IMR-90 (cell line): ENCODE measurements around the gene CTNNBIP1. TPM values are rescaled to one million over a fixed set of nuclear protein-coding genes. Genes with fewer than 3 reads are reported as not detected.

Experiments used
- ATAC-seq: fragments of 200-7000 bp; cut with Tn5 transposase; 2 replicates; pipeline ENCODE4 v1.9.1; 2020; ENCODE audit warnings: low read depth, mild to moderate bottlenecking, moderate library complexity
- BruUV-seq: library from RNA; stranded (reverse); fragments of 400-500 nt; replicated peaks from 2 replicates; lab custom pipeline; 2021; lab: Mats Ljungman, UMichigan
- CTCF ChIA-PET: fragments of 300-600 bp; formaldehyde crosslinking; extraction: SDS; loops from one replicate; lab custom pipeline; 2021; ENCODE audit warnings: antibody characterized with exemption; lab: Yijun Ruan, JAX
- POLR2A ChIA-PET: fragments of 300-600 bp; sonication (Branson Sonifier 250); formaldehyde crosslinking; loops from one replicate; lab custom pipeline; 2022; ENCODE audit warnings: antibody characterized with exemption; ENCODE audit not compliant: unreplicated experiment; lab: Charles Lee
- DNase-seq: peaks from one replicate; pipeline ENCODE4 v3.0.0; 2013
- H2AFZ ChIP-seq: replicated peaks from 2 replicates; pipeline ENCODE3; 2013; ENCODE audit warnings: low read length, mild to moderate bottlenecking; ENCODE audit not compliant: poor library complexity
- H2AK5ac ChIP-seq: 2 replicates; pipeline ENCODE4 v1.6.1; 2013; ENCODE audit warnings: low read depth, low read length, inconsistent platforms
- H2AK9ac ChIP-seq: replicated peaks from 2 replicates; pipeline ENCODE3; 2013; ENCODE audit warnings: mild to moderate bottlenecking, low read depth, low read length, moderate library complexity; ENCODE audit not compliant: poor library complexity
- H2BK120ac ChIP-seq: 2 replicates; pipeline ENCODE4 v1.6.1; 2013; ENCODE audit warnings: low read depth, low read length, inconsistent platforms
- H2BK15ac ChIP-seq: 3 replicates; pipeline ENCODE4 v1.6.1; 2013; ENCODE audit warnings: low read depth, low read length, inconsistent platforms
- H2BK20ac ChIP-seq: 2 replicates; pipeline ENCODE4 v1.6.1; 2013; ENCODE audit warnings: low read depth, mild to moderate bottlenecking, inconsistent platforms, low read length, moderate library complexity
- H2BK5ac ChIP-seq: 2 replicates; pipeline ENCODE4 v1.6.1; 2013; ENCODE audit warnings: mild to moderate bottlenecking, low read depth, low read length, inconsistent platforms; ENCODE audit not compliant: poor library complexity, severe bottlenecking
- H3K14ac ChIP-seq: replicated peaks from 2 replicates; pipeline ENCODE4 v1.6.1; 2013; ENCODE audit warnings: low read depth, low read length, inconsistent platforms
- H3K18ac ChIP-seq: 2 replicates; pipeline ENCODE4 v1.6.1; 2013; ENCODE audit warnings: low read depth, low read length, control low read depth
- H3K23ac ChIP-seq: 2 replicates; pipeline ENCODE4 v1.6.1; 2013; ENCODE audit warnings: low read depth, low read length, inconsistent platforms
- H3K27ac ChIP-seq: 2 replicates; pipeline ENCODE4 v1.5.1; 2013; ENCODE audit warnings: mild to moderate bottlenecking, control low read depth, low read length; ENCODE audit not compliant: insufficient read depth
- H3K27me3 ChIP-seq: 2 replicates; pipeline ENCODE4 v1.6.1; 2013; ENCODE audit warnings: low read length; ENCODE audit not compliant: control insufficient read depth, insufficient read depth
- H3K36me3 ChIP-seq: 2 replicates; pipeline ENCODE4 v1.6.1; 2013; ENCODE audit warnings: low read length, mixed read lengths; ENCODE audit not compliant: control insufficient read depth, insufficient read depth
- H3K4ac ChIP-seq: 2 replicates; pipeline ENCODE4 v1.6.1; 2013; ENCODE audit warnings: low read depth, low read length, inconsistent platforms
- H3K4me1 ChIP-seq: 2 replicates; pipeline ENCODE4 v1.6.1; 2013; ENCODE audit warnings: low read length, mixed read lengths; ENCODE audit not compliant: control insufficient read depth, insufficient read depth
- H3K4me2 ChIP-seq: 2 replicates; pipeline ENCODE4 v1.6.1; 2013; ENCODE audit warnings: low read depth, mild to moderate bottlenecking, control low read depth, low read length, moderate library complexity
- H3K4me3 ChIP-seq: 2 replicates; pipeline ENCODE4 v1.5.1; 2013; ENCODE audit warnings: low read depth, mild to moderate bottlenecking, control low read depth, low read length, moderate library complexity; ENCODE audit not compliant: insufficient read depth
- H3K56ac ChIP-seq: 2 replicates; pipeline ENCODE4 v1.6.1; 2013; ENCODE audit warnings: low read length, inconsistent platforms; ENCODE audit not compliant: insufficient read depth; ENCODE audit errors: extremely low read depth
- H3K79me1 ChIP-seq, 2 experiments: 2 replicates each; pipeline ENCODE4 v1.6.1; 2013; ENCODE audit warnings: low read length in 2 of 2, inconsistent platforms in 1 of 2, low read depth in 1 of 2
- H3K9ac ChIP-seq: 2 replicates; pipeline ENCODE4 v1.6.1; 2013; ENCODE audit warnings: low read depth, low read length, control low read depth
- H3K9me1 ChIP-seq: 2 replicates; pipeline ENCODE4 v1.6.1; 2013; ENCODE audit warnings: low read length, inconsistent platforms; ENCODE audit not compliant: insufficient read depth
- H3K9me3 ChIP-seq: 2 replicates; pipeline ENCODE4 v1.6.1; 2013; ENCODE audit warnings: low read length; ENCODE audit not compliant: control insufficient read depth, insufficient read depth
- H4K20me1 ChIP-seq: 2 replicates; pipeline ENCODE4 v1.6.1; 2013; ENCODE audit warnings: low read length, inconsistent platforms; ENCODE audit not compliant: insufficient read depth
- H4K5ac ChIP-seq: 2 replicates; pipeline ENCODE4 v1.6.1; 2013; ENCODE audit warnings: mild to moderate bottlenecking, low read depth, low read length, control low read depth
- H4K8ac ChIP-seq, 2 experiments: 2 replicates each; pipeline ENCODE4 v1.6.1; 2013; ENCODE audit warnings: low read depth in 2 of 2, low read length in 2 of 2, control low read depth in 1 of 2, inconsistent platforms in 1 of 2
- H4K91ac ChIP-seq: 2 replicates; pipeline ENCODE4 v1.6.1; 2013; ENCODE audit warnings: low read depth, low read length, inconsistent platforms; ENCODE audit not compliant: insufficient read depth
- CTCF ChIP-seq: conservative IDR thresholded peaks from 2 replicates; pipeline ENCODE4 v1.5.1; 2012; ENCODE audit warnings: mild to moderate bottlenecking, low read depth, low read length, improper control_type of control experiment
- MAZ ChIP-seq: IDR thresholded peaks from 2 replicates; pipeline ENCODE4 v1.6.1; 2012; ENCODE audit warnings: low read depth, mild to moderate bottlenecking, low read length, improper control_type of control experiment, moderate library complexity, borderline replicate concordance
- WGBS, 2 experiments: methylation state at CpG; one replicate each; pipeline versions ENCODE4 v1.1.5 to v1.1.7; 2013; ENCODE audit warnings: missing lambda C conversion rate in 2 of 2; ENCODE audit not compliant: insufficient read length in 1 of 2; ENCODE audit errors: extremely low coverage in 2 of 2; 5-methylcytosine and 5-hydroxymethylcytosine counted together
- dilution Hi-C: fragments of 300-500 bp; cut with HindIII; formaldehyde crosslinking; loops from one replicate; pipeline ENCODE4 v1.14.3; 2018; ENCODE audit warnings: low sequenced_read_pairs; ENCODE audit not compliant: unreplicated experiment
- in situ Hi-C: fragments of 300-500 bp; cut with MboI; formaldehyde crosslinking; loops from 3 replicates; pipeline ENCODE4 v1.14.3; 2019; ENCODE audit warnings: low sequenced_read_pairs, inconsistent platforms, mixed read lengths
- intact Hi-C: fragments of 100-400 bp; cut with micrococcal nuclease; formaldehyde crosslinking; loops from 2 replicates; pipeline ENCODE4 v1.10.0; 2022
- polyA plus RNA-seq, 3 experiments: library from polyadenylated mRNA; depleted of rRNA; stranded (reverse); fragments of >200 nt; gene quantifications; 2 replicates each; pipeline ENCODE4 v1.2.3, GENCODE V29; 2012; ENCODE audit warnings: low replicate concordance in 1 of 3
- total RNA-seq: library from RNA; depleted of rRNA; stranded (reverse); fragments of >200 nt; gene quantifications from 2 replicates; pipeline ENCODE4 v1.2.3, GENCODE V29; 2012

Gene CTNNBIP1
- total and polyA plus RNA-seq, 2 of the 4 experiments (the other 2 are of a cell fraction): 24.7 to 28.5 TPM

GRCh38 chr1:9827558-9828185 is 82.4 kb downstream of the CTNNBIP1 start:
- in situ Hi-C loops: no loop called here
- Histone ChIP-seq H2BK20ac (no peak overlapping the region), H3K4me1 (0 out of 2 replicates have a peak, but pooled peaks cover 2% of the 10 kb centered on the region), H2BK5ac (no peak overlapping the region), H4K5ac (no peak overlapping the region), H3K27me3 (peaks cover 4% of the 10 kb centered on the region; the same call in 1 of the 2 replicates), H3K9ac (no peak overlapping the region), H3K4ac (no peak overlapping the region), H3K18ac (no peak overlapping the region), H3K36me3 (no peaks in the 10 kb centered on the region), H3K9me3 (no peaks in the 10 kb centered on the region), H2BK15ac (no peak overlapping the region), H3K4me3 (no peak overlapping the region), H2AK5ac (no peak overlapping the region), H2AK9ac (peak overlapping the region; percentile 23), H3K27ac (no peak overlapping the region), H2AFZ (no peak overlapping the region), H3K4me2 (no peak overlapping the region), H3K23ac (no peak overlapping the region), H2BK120ac (no peak overlapping the region), H4K8ac (no peak overlapping the region), H3K14ac (no peak overlapping the region), H3K56ac (no peak overlapping the region), H4K20me1 (peaks cover 5% of the 10 kb centered on the region; the same call in 1 of the 2 replicates), H4K91ac (no peak overlapping the region), H3K9me1 (peaks cover 7% of the 10 kb centered on the region; the same call in 1 of the 2 replicates), H3K79me1 (peaks cover 6% of the 10 kb centered on the region in 2 experiments; a peak in 3 of 4 replicates)
- TF ChIP-seq MAZ (no peak), CTCF (0 out of 2 replicates have a peak, but pooled peaks have one; percentile 14)
- WGBS, 2 experiments: 84% methylated on average over 14 of the region's 24 CpGs; no CpG with 5 or more reads in 1 of the 2 experiments
- ATAC-seq (no peak), DNase-seq (no peak)
- ChIA-PET CTCF (no interaction called here), POLR2A (no interaction called here)
- intact Hi-C loops: no loop called here
- no TSS peak for BruUV-seq
- dilution Hi-C loops: no loop called here
